ENCODE measurements around the gene CAMK2D.
"Not testable (repeated sequence)": the region's sequence is repeated elsewhere in the genome, so short reads cannot be mapped to it uniquely, and the experiment has no call there.

CAMK2D gene

GRCh38 chr4:113695328-113696169 lies 66.0 kb downstream of the CAMK2D start:
- in situ Hi-C loops (cut with HindIII; ENCODE audit: low sequenced_read_pairs) = no loop called here
- no peak overlapping the region for H3K4me3 ChIP-seq (ENCODE audit: low read depth, low read length)
- no peak for TF ChIP-seq CTCF (IDR thresholded peaks at IDR 0.05; ENCODE audit: low read depth, low read length, missing control alignments)
- DNase-seq (ENCODE audit: low read depth) = no peak

GRCh38 chr4:113694008-113694407 lies 67.5 kb downstream of the CAMK2D start:
- DNase-seq (ENCODE audit: low read depth) = no peak
- in situ Hi-C loops (cut with HindIII; ENCODE audit: low sequenced_read_pairs) = no loop called here
- TF ChIP-seq CTCF (IDR thresholded peaks at IDR 0.05; ENCODE audit: low read depth, low read length, missing control alignments) = no peak
- no peak overlapping the region for H3K4me3 ChIP-seq (ENCODE audit: low read depth, low read length)

GRCh38 chr4:113692809-113693411 lies 68.6 kb downstream of the CAMK2D start:
- no peak for TF ChIP-seq CTCF (IDR thresholded peaks at IDR 0.05; ENCODE audit: low read depth, low read length, missing control alignments)
- in situ Hi-C loops (cut with HindIII; ENCODE audit: low sequenced_read_pairs) = no loop called here
- H3K4me3 ChIP-seq (ENCODE audit: low read depth, low read length) = no peak overlapping the region
- DNase-seq (ENCODE audit: low read depth) = no peak

GRCh38 chr4:113691676-113692075 lies 69.9 kb downstream of the CAMK2D start:
- TF ChIP-seq CTCF (IDR thresholded peaks at IDR 0.05; ENCODE audit: low read depth, low read length, missing control alignments) = no peak
- in situ Hi-C loops (cut with HindIII; ENCODE audit: low sequenced_read_pairs) = no loop called here
- peak; percentile 54 for DNase-seq (ENCODE audit: low read depth)
- no peak overlapping the region for H3K4me3 ChIP-seq (ENCODE audit: low read depth, low read length)

GRCh38 chr4:113689394-113689793 lies 72.1 kb downstream of the CAMK2D start:
- no peak overlapping the region for H3K4me3 ChIP-seq (ENCODE audit: low read depth, low read length)
- in situ Hi-C loops (cut with HindIII; ENCODE audit: low sequenced_read_pairs) = no loop called here
- TF ChIP-seq CTCF (IDR thresholded peaks at IDR 0.05; ENCODE audit: low read depth, low read length, missing control alignments) = no peak

GRCh38 chr4:113687067-113687718 lies 74.3 kb downstream of the CAMK2D start:
- no peak overlapping the region for H3K4me3 ChIP-seq (ENCODE audit: low read depth, low read length)
- in situ Hi-C loops (cut with HindIII; ENCODE audit: low sequenced_read_pairs) = no loop called here
- DNase-seq (ENCODE audit: low read depth) = peak; percentile 57
- TF ChIP-seq CTCF (IDR thresholded peaks at IDR 0.05; ENCODE audit: low read depth, low read length, missing control alignments) = no peak

More at GRCh38 chr4:113689394-113689793, 72.1 kb downstream of the CAMK2D start:
- no peak for DNase-seq (ENCODE audit: low read depth)

GRCh38 chr4:113685157-113685556 lies 76.4 kb downstream of the CAMK2D start:
- in situ Hi-C loops (cut with HindIII; ENCODE audit: low sequenced_read_pairs); DNase-seq (ENCODE audit: low read depth): not testable (repeated sequence)

More at GRCh38 chr4:113685157-113685556, 76.4 kb downstream of the CAMK2D start:
- H3K4me3 ChIP-seq (ENCODE audit: low read depth, low read length) = not testable (repeated sequence)
